ENCODE results near the gene KCNJ6.

The KCNJ6 gene

GRCh38 chr21:37606549-37606948, 309.7 kb downstream of the KCNJ6 start:
- no peak for ATAC-seq
- TF ChIP-seq ISL1 (CRISPR knock-in tag; IDR thresholded peaks at IDR 0.05) (no peak), ZC3H10 (CRISPR knock-in tag; IDR thresholded peaks at IDR 0.05) (no peak), ZFP3 (CRISPR knock-in tag; IDR thresholded peaks at IDR 0.05) (no peak), RARB (CRISPR knock-in tag; IDR thresholded peaks at IDR 0.05) (no peak), POU6F1 (CRISPR knock-in tag; IDR thresholded peaks at IDR 0.05; ENCODE audit: borderline replicate concordance, low read depth) (no peak), ZNF565 (CRISPR knock-in tag; conservative IDR thresholded peaks at IDR 0.05; ENCODE audit: low read depth) (no peak), CREB5 (CRISPR knock-in tag; IDR thresholded peaks at IDR 0.05; ENCODE audit: low read depth) (no peak), TCF4 (CRISPR knock-in tag; IDR thresholded peaks at IDR 0.05; ENCODE audit: borderline replicate concordance) (no peak), BACH2 (CRISPR knock-in tag; IDR thresholded peaks at IDR 0.05; ENCODE audit: borderline replicate concordance) (no peak), PPARA (CRISPR knock-in tag; IDR thresholded peaks at IDR 0.05; ENCODE audit: borderline replicate concordance) (no peak), CSDC2 (CRISPR knock-in tag; IDR thresholded peaks at IDR 0.05) (no peak), PATZ1 (CRISPR knock-in tag; IDR thresholded peaks at IDR 0.05; ENCODE audit: borderline replicate concordance) (no peak), ZNF8 (CRISPR knock-in tag; IDR thresholded peaks at IDR 0.05) (no peak), GLIS3 (CRISPR knock-in tag; IDR thresholded peaks at IDR 0.05) (no peak), CSRNP3 (CRISPR knock-in tag; IDR thresholded peaks at IDR 0.05) (no peak), ARNTL (CRISPR knock-in tag; IDR thresholded peaks at IDR 0.05; ENCODE audit: borderline replicate concordance, low read depth) (no peak)

GRCh38 chr21:37605006-37605405, 311.3 kb downstream of the KCNJ6 start:
- ATAC-seq, result no peak
- no peak for TF ChIP-seq PATZ1 (CRISPR knock-in tag; IDR thresholded peaks at IDR 0.05; ENCODE audit: borderline replicate concordance)
- TF ChIP-seq PPARA (CRISPR knock-in tag; IDR thresholded peaks at IDR 0.05; ENCODE audit: borderline replicate concordance), result no peak
- no peak for TF ChIP-seq TCF4 (CRISPR knock-in tag; IDR thresholded peaks at IDR 0.05; ENCODE audit: borderline replicate concordance)
- TF ChIP-seq OSR1 (CRISPR knock-in tag; IDR thresholded peaks at IDR 0.05), result no peak
- TF ChIP-seq ZFP30 (CRISPR knock-in tag; IDR thresholded peaks at IDR 0.05), result no peak
- TF ChIP-seq RARB (CRISPR knock-in tag; IDR thresholded peaks at IDR 0.05), result no peak
- no peak for TF ChIP-seq SNAI2 (CRISPR knock-in tag; IDR thresholded peaks at IDR 0.05)
- no peak for TF ChIP-seq POU6F1 (CRISPR knock-in tag; IDR thresholded peaks at IDR 0.05; ENCODE audit: borderline replicate concordance, low read depth)
- TF ChIP-seq TSHZ2 (CRISPR knock-in tag; IDR thresholded peaks at IDR 0.05), result no peak

Data from SK-N-SH treated with all-trans-retinoic acid at 6 μM for 48 hours (cell line).